Ovary (tissue), 10 donors: ENCODE data around the gene CCDC14. TPM values are rescaled to one million over a fixed set of nuclear protein-coding genes. Genes with fewer than 3 reads are reported as not detected.
"Not testable (repeated sequence)": the region's sequence is repeated elsewhere in the genome, so short reads cannot be mapped to it uniquely, and the experiment has no call there.

Experiments
- DNase-seq, 5 donors: peaks; one replicate each; pipeline ENCODE4 v3.0.0-alpha.2; 2019 to 2020
- H3K27ac ChIP-seq, 2 donors: fragments of 200-600 bp; one replicate each; pipeline versions ENCODE4 v1.5.1 to v1.8.0; 2019 to 2022
- H3K27me3 ChIP-seq: fragments of 200-600 bp; one replicate; pipeline ENCODE4 v1.8.0; 2022
- H3K36me3 ChIP-seq: fragments of 200-600 bp; sonication (generic); one replicate; pipeline ENCODE4 v1.5.1; 2019
- H3K4me1 ChIP-seq: one replicate; pipeline ENCODE4 v1.8.1; 2013; ENCODE audit warnings: mild to moderate bottlenecking, moderate library complexity; ENCODE audit not compliant: insufficient read depth
- H3K4me3 ChIP-seq: fragments of 200-600 bp; sonication (generic); one replicate; pipeline ENCODE4 v1.5.1; 2017
- H3K9me3 ChIP-seq, 2 donors: fragments of 200-600 bp in 1 of 2; sonication (generic) in 1 of 2; one replicate each; pipeline versions ENCODE4 v1.5.1 to v1.8.1; 2013 to 2019; ENCODE audit warnings: mild to moderate bottlenecking in 1 of 2, moderate library complexity in 1 of 2
- EP300 ChIP-seq: sonication (generic); formaldehyde crosslinking; IDR thresholded peaks from one replicate; pipeline ENCODE4 v1.6.1; 2017; ENCODE audit warnings: antibody characterized with exemption
- POLR2A ChIP-seq: fragments of 450-650 bp; IDR thresholded peaks from one replicate; pipeline ENCODE4 v1.6.1; 2017; ENCODE audit warnings: antibody characterized with exemption, mild to moderate bottlenecking, moderate library complexity
- WGBS, 3 donors: extraction: QIAGEN DNeasy Blood & Tissue Kit in 1 of 3; methylation state at CpG; one replicate each; pipeline versions ENCODE4 v1.1.5 to v1.1.7; 2013 to 2017; 5-methylcytosine and 5-hydroxymethylcytosine counted together
- intact Hi-C, 4 donors: fragments of 100-400 bp; cut with DNase I; formaldehyde crosslinking; loops; one replicate each; pipeline versions ENCODE4 v1.11.0 to v1.15.1; 2022 to 2023
- long read RNA-seq, 3 donors: library from polyadenylated mRNA in 2 of 3; unstranded in 2 of 3; transcript quantifications; one replicate each; pipeline ENCODE4 v2.0.0 and lab custom pipeline, GENCODE V29; 2021 to 2026
- polyA plus RNA-seq, 2 donors: library from polyadenylated mRNA; stranded (reverse); fragments of 200-250 nt in 1 of 2; fragments of 350-450 nt in 1 of 2; fragmentation: Illumina TruSeq in 1 of 2; extraction: RNeasy Lipid Tissue Mini Kit (QIAGEN cat#74804) in 1 of 2; gene quantifications; one replicate each; pipeline ENCODE4 v1.2.3, GENCODE V29; 2013 to 2014
- total RNA-seq, 7 donors: library from RNA; depleted of rRNA in 2 of 7; stranded (reverse); fragments of >200 nt in 2 of 7; fragmentation: NEBNext Ultra II Directional in 3 of 7; extraction: Animal tissue kit (Norgen Biotek cat#: 25700) in 3 of 7; gene quantifications; one replicate each; pipeline versions ENCODE4 v1.1.0 to v1.2.4, GENCODE V29; 2016 to 2023
- TF ChIP-seq, protein P1 (sequence below), 3 donors: fragments of 450-650 bp in 2 of 3; fragments of 200-600 bp in 1 of 3; IDR thresholded peaks; one replicate each; pipeline versions ENCODE4 v1.5.1 to v1.8.0; 2016 to 2022; ENCODE audit warnings: antibody characterized with exemption in 3 of 3, mild to moderate bottlenecking in 1 of 3
- donor health status: DM: no; HTN: no; CAD: no; lungs with moderate emphysema.
- donor health status: DM: no; HTN: no; CAD: no.
- donor health status: Bipolar disorder and iron deficiency.
- donor health status: DM: yes; HTN: yes; CAD: no.
- donor health status: DM: no; HTN: no; CAD: no.
- donor health status: DM: yes; HTN: yes; CAD: no.

Gene CCDC14
- total RNA-seq (10 to 100 TPM; 19.9 to 32.1 (median 27.0) TPM), polyA plus RNA-seq (10 to 100 TPM; 20.1 to 30.6 TPM)
- long read RNA-seq, donor 1, full-length matches to known transcripts: 1 of 24 reads
- long read RNA-seq, donor 1, partial matches to known transcripts: 5 of 24 reads
- long read RNA-seq, donor 1, other reads (novel, unspliced or antisense): 18 of 24 reads
- long read RNA-seq, donor 2, full-length matches to known transcripts: 11 of 35 reads
- long read RNA-seq, donor 2, partial matches to known transcripts: 24 of 35 reads
- long read RNA-seq, donor 2, other reads (novel, unspliced or antisense): 0 of 35 reads
- long read RNA-seq, donor 3, full-length matches to known transcripts: 4 of 15 reads
- long read RNA-seq, donor 3, partial matches to known transcripts: 6 of 15 reads
- long read RNA-seq, donor 3, other reads (novel, unspliced or antisense): 5 of 15 reads

DNA sequence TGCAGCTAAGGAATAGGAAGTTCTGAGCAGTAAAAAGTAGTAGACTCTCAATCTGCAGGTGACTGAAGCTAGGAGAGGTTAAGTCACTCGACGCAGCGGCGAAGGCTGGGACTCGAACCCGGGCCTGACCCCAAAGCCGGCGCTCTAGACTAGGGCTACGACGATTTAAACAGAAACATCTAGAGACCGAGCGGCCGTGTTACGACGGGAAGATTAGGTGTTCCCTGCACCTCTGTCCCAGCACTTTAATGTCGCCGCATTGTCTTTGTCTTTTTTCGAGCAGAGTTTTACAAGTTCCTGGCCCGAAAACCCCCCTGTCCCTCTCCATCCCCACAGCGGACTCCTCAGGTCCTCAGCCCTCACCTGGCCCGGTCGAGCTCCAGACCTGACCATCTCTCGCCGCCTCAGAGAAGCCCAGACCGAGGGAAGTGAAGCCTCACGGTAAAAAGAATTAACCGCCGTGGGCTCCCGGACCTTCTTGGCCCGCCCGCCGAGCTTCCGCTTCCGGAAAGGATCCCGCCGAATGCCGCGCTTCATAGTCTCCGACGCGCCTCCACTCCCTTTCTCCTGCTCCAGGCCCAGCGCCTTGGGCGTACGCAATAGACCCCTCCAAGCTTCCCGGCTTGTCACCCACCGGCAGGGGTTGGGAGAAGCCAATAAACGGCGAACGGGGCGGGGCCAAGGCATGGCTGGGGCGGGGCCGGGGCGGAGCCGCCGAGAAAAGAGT lies at the start of gene CCDC14:
TSS of gene CCDC14 (minus strand) at position 449 of the 727 bp plus-strand sequence. CDS start at position 393, 56 bp downstream.
- 0% methylated on average over 52 to 55 of the region's 55 CpGs for WGBS, 3 donors
- peak; percentile 93 to 95 (median 93) for DNase-seq
- no peaks in the 10 kb centered on the region for H3K9me3 ChIP-seq
- H3K27ac ChIP-seq: peak within 1 kb of the TSS; percentile 6 to 63
- no peaks in the 10 kb centered on the region for H3K36me3 ChIP-seq
- intact Hi-C loops: no loop called here
- no peaks in the 10 kb centered on the region for H3K4me1 ChIP-seq
- peak within 1 kb of the TSS; percentile 74 for H3K4me3 ChIP-seq
- TF ChIP-seq, protein P1, sequence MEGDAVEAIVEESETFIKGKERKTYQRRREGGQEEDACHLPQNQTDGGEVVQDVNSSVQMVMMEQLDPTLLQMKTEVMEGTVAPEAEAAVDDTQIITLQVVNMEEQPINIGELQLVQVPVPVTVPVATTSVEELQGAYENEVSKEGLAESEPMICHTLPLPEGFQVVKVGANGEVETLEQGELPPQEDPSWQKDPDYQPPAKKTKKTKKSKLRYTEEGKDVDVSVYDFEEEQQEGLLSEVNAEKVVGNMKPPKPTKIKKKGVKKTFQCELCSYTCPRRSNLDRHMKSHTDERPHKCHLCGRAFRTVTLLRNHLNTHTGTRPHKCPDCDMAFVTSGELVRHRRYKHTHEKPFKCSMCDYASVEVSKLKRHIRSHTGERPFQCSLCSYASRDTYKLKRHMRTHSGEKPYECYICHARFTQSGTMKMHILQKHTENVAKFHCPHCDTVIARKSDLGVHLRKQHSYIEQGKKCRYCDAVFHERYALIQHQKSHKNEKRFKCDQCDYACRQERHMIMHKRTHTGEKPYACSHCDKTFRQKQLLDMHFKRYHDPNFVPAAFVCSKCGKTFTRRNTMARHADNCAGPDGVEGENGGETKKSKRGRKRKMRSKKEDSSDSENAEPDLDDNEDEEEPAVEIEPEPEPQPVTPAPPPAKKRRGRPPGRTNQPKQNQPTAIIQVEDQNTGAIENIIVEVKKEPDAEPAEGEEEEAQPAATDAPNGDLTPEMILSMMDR (IDR thresholded peaks at IDR 0.05): no peak
- TF ChIP-seq POLR2A: peak; percentile 36
- TF ChIP-seq EP300: no peak
- no peaks in the 10 kb centered on the region for H3K27me3 ChIP-seq

DNA sequence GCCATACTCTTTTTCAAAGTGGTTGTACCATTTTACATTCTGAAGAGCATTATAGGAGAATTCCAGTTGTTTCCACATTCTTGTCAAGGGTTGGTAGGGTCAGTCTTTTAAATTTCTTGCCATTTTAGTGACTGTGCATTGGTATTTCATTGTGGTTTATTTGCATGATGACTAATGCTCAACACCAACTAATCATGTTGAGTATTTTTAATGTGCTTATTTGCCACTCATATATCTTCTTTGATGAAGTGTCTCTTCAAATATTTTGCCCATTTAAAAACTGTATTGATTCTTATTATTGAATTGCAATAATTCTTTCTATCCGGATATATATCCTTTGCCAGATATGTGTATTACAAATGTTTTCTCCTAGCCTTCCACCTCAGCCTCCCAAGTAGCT lies 47.3 kb upstream of the CCDC14 start:
- 91 to 98% (median 95%) methylated on average over 1 of the region's 1 CpG for WGBS, 3 donors
- H3K9me3 ChIP-seq, H3K4me3 ChIP-seq, H3K36me3 ChIP-seq, intact Hi-C loops, H3K27me3 ChIP-seq, H3K4me1 ChIP-seq, H3K27ac ChIP-seq, DNase-seq: not testable (repeated sequence)

GRCh38 chr3:124007186-124007585 lies 46.2 kb upstream of the CCDC14 start:
- Histone ChIP-seq H3K36me3 (no peaks in the 10 kb centered on the region), H3K4me1 (no peaks in the 10 kb centered on the region), H3K9me3 (no peaks in the 10 kb centered on the region), H3K27me3 (no peaks in the 10 kb centered on the region), H3K4me3 (no peak overlapping the region), H3K27ac (no peak overlapping the region)
- TF ChIP-seq EP300 (no peak), POLR2A (no peak)
- TF ChIP-seq, protein P1 (IDR thresholded peaks at IDR 0.05): no peak
- DNase-seq: no peak
- WGBS, 3 donors: 48 to 57% (median 54%) methylated on average over 4 of the region's 4 CpGs
- intact Hi-C loops: no loop called here

DNA sequence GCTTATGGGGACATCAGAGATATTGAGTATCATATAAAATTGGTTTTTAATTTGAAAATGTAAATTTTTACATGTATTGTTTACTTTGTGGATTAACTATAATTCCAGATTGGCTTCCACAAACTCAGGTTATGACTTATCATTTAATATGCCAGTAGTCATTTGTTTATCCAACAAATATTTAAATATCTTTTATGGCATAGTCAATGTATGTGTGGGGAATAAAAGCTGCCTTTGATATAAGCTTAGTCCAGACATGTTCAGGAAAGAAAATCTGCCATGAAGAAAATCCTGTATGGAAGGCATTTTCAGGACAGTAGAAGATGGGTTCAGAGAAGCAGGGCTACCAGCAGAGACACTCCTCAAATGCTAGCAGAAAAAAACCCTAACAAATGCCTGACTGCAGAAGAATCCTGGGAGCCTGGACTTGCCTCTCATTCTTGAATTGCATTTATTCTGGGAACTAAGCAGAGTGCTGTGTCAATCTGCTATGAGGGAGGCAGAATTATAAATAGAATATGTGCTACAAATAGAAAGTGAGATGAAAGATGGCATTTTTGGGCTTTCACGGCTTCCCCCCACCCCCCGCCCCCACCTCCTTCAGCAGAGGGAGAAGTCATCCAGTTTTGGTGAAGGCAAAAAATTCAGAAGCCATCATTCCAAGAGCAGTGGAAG lies 41.5 kb upstream of the CCDC14 start:
- DNase-seq, H3K27me3 ChIP-seq, intact Hi-C loops, H3K27ac ChIP-seq, H3K4me1 ChIP-seq, H3K9me3 ChIP-seq, H3K4me3 ChIP-seq, H3K36me3 ChIP-seq: not testable (repeated sequence)
- 33 to 49% (median 44%) methylated on average over 2 of the region's 2 CpGs for WGBS, 3 donors

DNA sequence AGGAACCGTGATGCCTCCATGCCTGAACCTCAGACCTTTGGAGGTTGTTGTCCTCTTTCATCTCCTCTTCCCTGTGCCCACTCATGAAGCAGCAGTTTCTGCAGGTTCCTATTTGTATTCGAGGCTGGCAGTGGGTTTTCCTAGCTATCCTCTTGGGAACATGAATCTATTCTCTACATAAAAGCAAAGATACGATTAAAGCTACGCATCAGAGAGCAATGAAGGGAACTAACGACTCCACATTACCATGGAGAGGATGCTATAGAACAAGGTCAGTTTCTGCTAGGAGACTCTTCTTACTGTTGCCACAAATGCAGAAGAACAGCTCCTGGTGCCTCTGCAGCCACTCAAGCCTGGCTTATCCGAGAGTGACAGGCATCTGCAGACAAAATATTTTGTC lies 40.3 kb upstream of the CCDC14 start:
- DNase-seq, H3K9me3 ChIP-seq, H3K27ac ChIP-seq, H3K27me3 ChIP-seq, intact Hi-C loops, H3K4me3 ChIP-seq, H3K4me1 ChIP-seq, H3K36me3 ChIP-seq: not testable (repeated sequence)
- 64 to 72% (median 67%) methylated on average over 6 of the region's 6 CpGs for WGBS, 3 donors
